IMR-90 (cell line): ENCODE results near the gene RPS5. TPM values are rescaled to one million over a fixed set of nuclear protein-coding genes. Genes with fewer than 3 reads are reported as not detected.

Experiments
- ATAC-seq: fragments of 200-7000 bp; cut with Tn5 transposase; 2 replicates; pipeline ENCODE4 v1.9.1; 2020; ENCODE audit warnings: low read depth, mild to moderate bottlenecking, moderate library complexity
- BruUV-seq: library from RNA; stranded (reverse); fragments of 400-500 nt; replicated peaks from 2 replicates; lab custom pipeline; 2021; lab: Mats Ljungman, UMichigan
- CTCF ChIA-PET: fragments of 300-600 bp; formaldehyde crosslinking; extraction: SDS; loops from one replicate; lab custom pipeline; 2021; ENCODE audit warnings: antibody characterized with exemption; lab: Yijun Ruan, JAX
- POLR2A ChIA-PET: fragments of 300-600 bp; sonication (Branson Sonifier 250); formaldehyde crosslinking; loops from one replicate; lab custom pipeline; 2022; ENCODE audit warnings: antibody characterized with exemption; ENCODE audit not compliant: unreplicated experiment; lab: Charles Lee
- DNase-seq: peaks from one replicate; pipeline ENCODE4 v3.0.0; 2013
- H2AFZ ChIP-seq: replicated peaks from 2 replicates; pipeline ENCODE3; 2013; ENCODE audit warnings: low read length, mild to moderate bottlenecking; ENCODE audit not compliant: poor library complexity
- H2AK5ac ChIP-seq: 2 replicates; pipeline ENCODE4 v1.6.1; 2013; ENCODE audit warnings: low read depth, low read length, inconsistent platforms
- H2AK9ac ChIP-seq: replicated peaks from 2 replicates; pipeline ENCODE3; 2013; ENCODE audit warnings: mild to moderate bottlenecking, low read depth, low read length, moderate library complexity; ENCODE audit not compliant: poor library complexity
- H2BK120ac ChIP-seq: 2 replicates; pipeline ENCODE4 v1.6.1; 2013; ENCODE audit warnings: low read depth, low read length, inconsistent platforms
- H2BK15ac ChIP-seq: 3 replicates; pipeline ENCODE4 v1.6.1; 2013; ENCODE audit warnings: low read depth, low read length, inconsistent platforms
- H2BK20ac ChIP-seq: 2 replicates; pipeline ENCODE4 v1.6.1; 2013; ENCODE audit warnings: low read depth, mild to moderate bottlenecking, inconsistent platforms, low read length, moderate library complexity
- H2BK5ac ChIP-seq: 2 replicates; pipeline ENCODE4 v1.6.1; 2013; ENCODE audit warnings: mild to moderate bottlenecking, low read depth, low read length, inconsistent platforms; ENCODE audit not compliant: poor library complexity, severe bottlenecking
- H3K14ac ChIP-seq: replicated peaks from 2 replicates; pipeline ENCODE4 v1.6.1; 2013; ENCODE audit warnings: low read depth, low read length, inconsistent platforms
- H3K18ac ChIP-seq: 2 replicates; pipeline ENCODE4 v1.6.1; 2013; ENCODE audit warnings: low read depth, low read length, control low read depth
- H3K23ac ChIP-seq: 2 replicates; pipeline ENCODE4 v1.6.1; 2013; ENCODE audit warnings: low read depth, low read length, inconsistent platforms
- H3K27ac ChIP-seq: 2 replicates; pipeline ENCODE4 v1.5.1; 2013; ENCODE audit warnings: mild to moderate bottlenecking, control low read depth, low read length; ENCODE audit not compliant: insufficient read depth
- H3K27me3 ChIP-seq: 2 replicates; pipeline ENCODE4 v1.6.1; 2013; ENCODE audit warnings: low read length; ENCODE audit not compliant: control insufficient read depth, insufficient read depth
- H3K36me3 ChIP-seq: 2 replicates; pipeline ENCODE4 v1.6.1; 2013; ENCODE audit warnings: low read length, mixed read lengths; ENCODE audit not compliant: control insufficient read depth, insufficient read depth
- H3K4ac ChIP-seq: 2 replicates; pipeline ENCODE4 v1.6.1; 2013; ENCODE audit warnings: low read depth, low read length, inconsistent platforms
- H3K4me1 ChIP-seq: 2 replicates; pipeline ENCODE4 v1.6.1; 2013; ENCODE audit warnings: low read length, mixed read lengths; ENCODE audit not compliant: control insufficient read depth, insufficient read depth
- H3K4me2 ChIP-seq: 2 replicates; pipeline ENCODE4 v1.6.1; 2013; ENCODE audit warnings: low read depth, mild to moderate bottlenecking, control low read depth, low read length, moderate library complexity
- H3K4me3 ChIP-seq: 2 replicates; pipeline ENCODE4 v1.5.1; 2013; ENCODE audit warnings: low read depth, mild to moderate bottlenecking, control low read depth, low read length, moderate library complexity; ENCODE audit not compliant: insufficient read depth
- H3K56ac ChIP-seq: 2 replicates; pipeline ENCODE4 v1.6.1; 2013; ENCODE audit warnings: low read length, inconsistent platforms; ENCODE audit not compliant: insufficient read depth; ENCODE audit errors: extremely low read depth
- H3K79me1 ChIP-seq, 2 experiments: 2 replicates each; pipeline ENCODE4 v1.6.1; 2013; ENCODE audit warnings: low read length in 2 of 2, inconsistent platforms in 1 of 2, low read depth in 1 of 2
- H3K9ac ChIP-seq: 2 replicates; pipeline ENCODE4 v1.6.1; 2013; ENCODE audit warnings: low read depth, low read length, control low read depth
- H3K9me1 ChIP-seq: 2 replicates; pipeline ENCODE4 v1.6.1; 2013; ENCODE audit warnings: low read length, inconsistent platforms; ENCODE audit not compliant: insufficient read depth
- H3K9me3 ChIP-seq: 2 replicates; pipeline ENCODE4 v1.6.1; 2013; ENCODE audit warnings: low read length; ENCODE audit not compliant: control insufficient read depth, insufficient read depth
- H4K20me1 ChIP-seq: 2 replicates; pipeline ENCODE4 v1.6.1; 2013; ENCODE audit warnings: low read length, inconsistent platforms; ENCODE audit not compliant: insufficient read depth
- H4K5ac ChIP-seq: 2 replicates; pipeline ENCODE4 v1.6.1; 2013; ENCODE audit warnings: mild to moderate bottlenecking, low read depth, low read length, control low read depth
- H4K8ac ChIP-seq, 2 experiments: 2 replicates each; pipeline ENCODE4 v1.6.1; 2013; ENCODE audit warnings: low read depth in 2 of 2, low read length in 2 of 2, control low read depth in 1 of 2, inconsistent platforms in 1 of 2
- H4K91ac ChIP-seq: 2 replicates; pipeline ENCODE4 v1.6.1; 2013; ENCODE audit warnings: low read depth, low read length, inconsistent platforms; ENCODE audit not compliant: insufficient read depth
- BHLHE40 ChIP-seq: fragments of 150-350 bp; IDR thresholded peaks from 2 replicates; pipeline ENCODE4 v1.6.1; 2016; ENCODE audit warnings: mild to moderate bottlenecking, low read depth, low read length
- CEBPB ChIP-seq: IDR thresholded peaks from 2 replicates; pipeline ENCODE4 v1.6.1; 2012; ENCODE audit warnings: low read depth, low read length, improper control_type of control experiment
- CHD1 ChIP-seq: IDR thresholded peaks from 2 replicates; pipeline ENCODE4 v1.6.1; 2012; ENCODE audit warnings: low read depth, low read length, improper control_type of control experiment
- ELK1 ChIP-seq: fragments of 150-350 bp; IDR thresholded peaks from 2 replicates; pipeline ENCODE4 v1.6.1; 2016; ENCODE audit warnings: low read depth, mild to moderate bottlenecking, low read length, moderate library complexity, borderline replicate concordance
- MAFK ChIP-seq: IDR thresholded peaks from 2 replicates; pipeline ENCODE4 v1.6.1; 2012; ENCODE audit warnings: low read depth, low read length, improper control_type of control experiment
- MXI1 ChIP-seq: IDR thresholded peaks from 2 replicates; pipeline ENCODE4 v1.6.1; 2012; ENCODE audit warnings: low read depth, mild to moderate bottlenecking, low read length, moderate library complexity, borderline replicate concordance
- NFE2L2 ChIP-seq: fragments of 150-350 bp; IDR thresholded peaks from 2 replicates; pipeline ENCODE4 v1.6.1; 2016; ENCODE audit warnings: low read depth, mild to moderate bottlenecking, low read length
- RAD21 ChIP-seq: IDR thresholded peaks from 2 replicates; pipeline ENCODE4 v1.6.1; 2012; ENCODE audit warnings: low read length, improper control_type of control experiment
- RFX5 ChIP-seq: IDR thresholded peaks from 2 replicates; pipeline ENCODE4 v1.8.0; 2012; ENCODE audit warnings: low read depth, mild to moderate bottlenecking, low read length, moderate library complexity
- USF2 ChIP-seq: fragments of 150-350 bp; IDR thresholded peaks from 2 replicates; pipeline ENCODE4 v1.6.1; 2017; ENCODE audit warnings: mild to moderate bottlenecking, antibody characterized with exemption, low read length, low read depth
- WGBS, 2 experiments: methylation state at CpG; one replicate each; pipeline versions ENCODE4 v1.1.5 to v1.1.7; 2013; ENCODE audit warnings: missing lambda C conversion rate in 2 of 2; ENCODE audit not compliant: insufficient read length in 1 of 2; ENCODE audit errors: extremely low coverage in 2 of 2; 5-methylcytosine and 5-hydroxymethylcytosine counted together
- dilution Hi-C: fragments of 300-500 bp; cut with HindIII; formaldehyde crosslinking; loops from one replicate; pipeline ENCODE4 v1.14.3; 2018; ENCODE audit warnings: low sequenced_read_pairs; ENCODE audit not compliant: unreplicated experiment
- in situ Hi-C: fragments of 300-500 bp; cut with MboI; formaldehyde crosslinking; loops from 3 replicates; pipeline ENCODE4 v1.14.3; 2019; ENCODE audit warnings: low sequenced_read_pairs, inconsistent platforms, mixed read lengths
- intact Hi-C: fragments of 100-400 bp; cut with micrococcal nuclease; formaldehyde crosslinking; loops from 2 replicates; pipeline ENCODE4 v1.10.0; 2022
- polyA plus RNA-seq, 3 experiments: library from polyadenylated mRNA; depleted of rRNA; stranded (reverse); fragments of >200 nt; gene quantifications; 2 replicates each; pipeline ENCODE4 v1.2.3, GENCODE V29; 2012; ENCODE audit warnings: low replicate concordance in 1 of 3
- total RNA-seq: library from RNA; depleted of rRNA; stranded (reverse); fragments of >200 nt; gene quantifications from 2 replicates; pipeline ENCODE4 v1.2.3, GENCODE V29; 2012

RPS5 gene
- total and polyA plus RNA-seq, 2 of the 4 experiments (the other 2 are of a cell fraction) = 3,265 to 5,858 TPM

- TF ChIP-seq BHLHE40 = no peak
- no peak for TF ChIP-seq RFX5
- no peak for TF ChIP-seq RAD21
- TF ChIP-seq ELK1 = no peak
- no peak for TF ChIP-seq MAFK
- no peak for TF ChIP-seq CHD1
- TF ChIP-seq NFE2L2 = no peak
- TF ChIP-seq CEBPB = no peak
- no peak for TF ChIP-seq USF2
- TF ChIP-seq MXI1 = no peak
- Histone ChIP-seq H4K91ac (no peak overlapping the region), H2BK120ac (no peak overlapping the region), H3K4me3 (no peak overlapping the region), H3K36me3 (peaks cover 11% of the 10 kb centered on the region; the same call in 1 of the 2 replicates), H2AK5ac (no peak overlapping the region), H4K8ac (no peak overlapping the region), H3K9ac (no peak overlapping the region), H3K56ac (no peak overlapping the region), H3K9me3 (no peaks in the 10 kb centered on the region), H3K4me1 (peaks cover 11% of the 10 kb centered on the region), H3K9me1 (peaks cover 4% of the 10 kb centered on the region; the same call in 1 of the 2 replicates), H3K18ac (no peak overlapping the region), H2BK5ac (no peak overlapping the region), H3K23ac (no peak overlapping the region), H4K20me1 (peaks cover 8% of the 10 kb centered on the region), H2AFZ (no peak overlapping the region), H4K5ac (no peak overlapping the region), H3K27me3 (peaks cover 10% of the 10 kb centered on the region), H3K79me1 (peaks cover 5 to 30% of the 10 kb centered on the region in 2 experiments; a peak in 3 of 4 replicates), H2AK9ac (no peak overlapping the region), H2BK15ac (no peak overlapping the region), H3K27ac (no peak overlapping the region), H2BK20ac (no peak overlapping the region), H3K4me2 (no peak overlapping the region), H3K14ac (no peak overlapping the region), H3K4ac (no peak overlapping the region)
- WGBS, 2 experiments = 89% methylated on average over 5 of the region's 15 CpGs; no CpG with 5 or more reads in 1 of the 2 experiments
- DNase-seq (no peak), ATAC-seq (no peak)
- in situ Hi-C loops = no loop called here
- dilution Hi-C loops = no loop called here
- ChIA-PET POLR2A (no interaction called here), CTCF (no interaction called here)
- no TSS peak for BruUV-seq
- intact Hi-C loops = no loop called here
Measured at GRCh38 chr19:58353717-58354477, 33.2 kb upstream of the RPS5 start.
